Tibial nerve (tissue), 4 donors: ENCODE measurements around the gene SLC30A2.
A peak's percentile ranks its signal among the peaks of the same experiment; 100 is the strongest.

Experiments used
- CTCF ChIP-seq, 5 experiments: fragments of 200-600 bp in 3 of 5; fragments of 450-650 bp in 2 of 5; sonication (generic) in 3 of 5; IDR thresholded peaks; one replicate each; pipeline ENCODE4 v1.5.1; 2016 to 2019; ENCODE audit warnings: antibody characterized with exemption in 5 of 5, mild to moderate bottlenecking in 3 of 5, moderate library complexity in 2 of 5
- EP300 ChIP-seq, 2 donors: sonication (generic); formaldehyde crosslinking; IDR thresholded peaks; one replicate each; pipeline ENCODE4 v1.6.1; 2017; ENCODE audit warnings: antibody characterized with exemption in 2 of 2, mild to moderate bottlenecking in 1 of 2
- POLR2A ChIP-seq, 2 donors: fragments of 450-650 bp; IDR thresholded peaks; one replicate each; pipeline ENCODE4 v1.6.1; 2017; ENCODE audit warnings: antibody characterized with exemption in 2 of 2, mild to moderate bottlenecking in 2 of 2, moderate library complexity in 2 of 2

DNA sequence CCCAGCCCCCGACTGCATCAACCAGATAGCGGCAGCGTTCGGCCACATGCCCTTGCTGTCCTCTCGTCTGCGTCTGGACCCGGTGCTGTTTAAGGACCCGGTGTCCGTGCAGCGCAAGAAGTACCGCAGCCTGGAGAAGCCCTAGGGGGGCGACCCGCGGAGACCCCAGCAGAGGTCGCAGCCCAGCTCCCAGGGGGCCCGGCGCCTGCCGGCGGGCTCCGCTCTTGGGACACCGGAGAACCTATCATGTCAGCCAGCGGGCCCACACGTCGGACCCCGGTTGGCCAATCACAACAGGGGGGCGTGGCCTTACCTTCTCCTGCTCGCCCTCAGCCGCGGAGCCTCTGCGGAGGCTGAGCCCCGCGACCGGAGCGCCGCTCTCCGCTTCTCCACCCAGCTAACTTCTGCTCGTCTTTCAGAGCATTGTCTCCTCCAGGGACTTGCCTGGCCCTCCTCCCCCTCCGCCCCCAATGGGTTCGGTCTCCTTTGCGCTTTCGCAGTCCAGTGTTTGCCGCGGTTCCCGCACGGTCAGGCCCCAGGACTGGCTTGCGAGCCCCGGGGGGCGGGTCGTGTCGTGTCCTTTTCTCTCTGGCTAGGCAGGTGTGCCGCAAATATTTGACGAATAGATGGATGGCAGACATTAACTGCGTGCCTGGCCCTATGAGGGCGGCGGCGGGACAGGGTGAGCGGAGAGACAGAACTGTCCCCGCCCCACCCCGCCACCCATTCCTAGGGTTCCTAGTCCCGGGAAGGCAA lies 10.5 kb downstream of the SLC30A2 start:
- TF ChIP-seq POLR2A (IDR thresholded peaks at IDR 0.05), result peak in 1 of 2 donors; percentile 83
- TF ChIP-seq CTCF (IDR thresholded peaks at IDR 0.05), result no peak
- peak in 1 of 2 donors; percentile 92 for TF ChIP-seq EP300 (IDR thresholded peaks at IDR 0.05)
